K562 (cell line): Measurements from ENCODE around the gene ETNK2. TPM values are rescaled to one million over a fixed set of nuclear protein-coding genes. Genes with fewer than 3 reads are reported as not detected.

Experiments
- CC2D1A ChIP-seq: fragments of 450-650 bp; IDR thresholded peaks from 2 replicates; pipeline ENCODE4 v1.6.1; 2017; ENCODE audit warnings: mild to moderate bottlenecking
- CTBP1 ChIP-seq: fragments of 450-650 bp; IDR thresholded peaks from 2 replicates; pipeline ENCODE4 v1.6.1; 2016; ENCODE audit warnings: borderline replicate concordance
- CTCFL ChIP-seq: IDR thresholded peaks from 2 replicates; pipeline ENCODE4 v1.6.1; 2011; ENCODE audit warnings: borderline replicate concordance, low read depth, mild to moderate bottlenecking, moderate library complexity, low read length; ENCODE audit not compliant: insufficient read depth, poor library complexity, severe bottlenecking
- DPF2 ChIP-seq: fragments of 450-650 bp; IDR thresholded peaks from 2 replicates; pipeline ENCODE4 v1.6.1; 2016
- HDAC8 ChIP-seq: fragments of 450-650 bp; IDR thresholded peaks from 2 replicates; pipeline ENCODE4 v1.6.1; 2016; ENCODE audit warnings: mild to moderate bottlenecking, missing genetic modification characterization, moderate library complexity, missing compliant biosample characterization
- JUNB ChIP-seq: fragments of 450-650 bp; formaldehyde crosslinking; conservative IDR thresholded peaks from 2 replicates; pipeline ENCODE4 v1.4.0; 2020; ENCODE audit warnings: mild to moderate bottlenecking
- L3MBTL2 ChIP-seq: fragments of 450-650 bp; IDR thresholded peaks from 2 replicates; pipeline ENCODE4 v1.6.1; 2016; ENCODE audit warnings: mild to moderate bottlenecking, moderate library complexity
- MCM2 ChIP-seq: fragments of 450-650 bp; IDR thresholded peaks from 2 replicates; pipeline ENCODE4 v1.6.1; 2017; ENCODE audit warnings: low read depth, mild to moderate bottlenecking
- MEIS2 ChIP-seq: fragments of 450-650 bp; IDR thresholded peaks from 2 replicates; pipeline ENCODE4 v1.6.1; 2014; ENCODE audit warnings: mild to moderate bottlenecking; ENCODE audit not compliant: partially characterized antibody
- PBX2 ChIP-seq, 2 experiments: IDR thresholded peaks in 1 of 2; conservative IDR thresholded peaks in 1 of 2; 2 replicates each; pipeline ENCODE4 v1.6.1; 2016; ENCODE audit warnings: low read depth in 2 of 2, mild to moderate bottlenecking in 1 of 2, missing compliant biosample characterization in 1 of 2, missing genetic modification characterization in 1 of 2, moderate library complexity in 1 of 2
- SIX5 ChIP-seq, 2 experiments: IDR thresholded peaks; 2 replicates each; pipeline ENCODE4 v1.6.1; 2011; ENCODE audit warnings: low read length in 2 of 2, borderline replicate concordance in 1 of 2, low read depth in 1 of 2, mild to moderate bottlenecking in 1 of 2, moderate library complexity in 1 of 2; ENCODE audit not compliant: insufficient read depth in 1 of 2
- STAG1 ChIP-seq: sonication (generic); formaldehyde crosslinking; IDR thresholded peaks from 2 replicates; pipeline ENCODE4 v1.5.0; 2020; ENCODE audit warnings: missing genetic modification reagents, borderline replicate concordance
- TFAP4 ChIP-seq: sonication (generic); formaldehyde crosslinking; IDR thresholded peaks from 2 replicates; pipeline ENCODE4 v1.8.0; 2022; ENCODE audit warnings: missing genetic modification reagents, mild to moderate bottlenecking, moderate library complexity, borderline replicate concordance
- ZBTB1 ChIP-seq: sonication (generic); formaldehyde crosslinking; IDR thresholded peaks from 2 replicates; pipeline ENCODE4 v1.8.1; 2023; ENCODE audit warnings: missing genetic modification reagents, low read depth, mild to moderate bottlenecking, borderline replicate concordance
- polyA plus RNA-seq, 8 experiments: library from polyadenylated mRNA; depleted of rRNA in 4 of 8; stranded (reverse) in 5 of 8; unstranded in 3 of 8; fragments of >200 nt; fragmentation: Nextera tagmentation in 2 of 8; fragmentation: Illumina TruSeq in 1 of 8; extraction: Ambion mirVana in 2 of 8; extraction: Trizol in 1 of 8; gene quantifications; 2 replicates each; pipeline versions ENCODE4 v1.2.1 to v1.2.3, GENCODE V29; 2011 to 2014; ENCODE audit warnings: inconsistent platforms in 1 of 8, missing spikeins in 1 of 8
- total RNA-seq, 7 experiments: library from RNA; depleted of rRNA in 6 of 7; stranded (reverse); fragments of >200 nt in 6 of 7; fragmentation: Illumina TruSeq in 2 of 7; extraction: Trizol in 2 of 7; gene quantifications; 2 replicates each; pipeline versions ENCODE4 v1.2.1 to v1.2.3, GENCODE V29; 2011 to 2021; ENCODE audit warnings: low replicate concordance in 1 of 7
- TF ChIP-seq, protein P1 (sequence below): fragments of 450-650 bp; formaldehyde crosslinking; IDR thresholded peaks from 2 replicates; pipeline ENCODE4 v1.4.0; 2020; ENCODE audit warnings: mild to moderate bottlenecking, moderate library complexity
- TF ChIP-seq, protein P2 (sequence below): fragments of 250-450 bp; sonication (Bioruptor Pico); IDR thresholded peaks from 2 replicates; pipeline ENCODE4 v1.6.1; 2021; ENCODE audit warnings: mild to moderate bottlenecking
- TF ChIP-seq, protein P3 (sequence below), 3 experiments: IDR thresholded peaks in 2 of 3; conservative IDR thresholded peaks in 1 of 3; 2 replicates each; pipeline ENCODE4 v1.5.1; 2011 to 2012; ENCODE audit warnings: low read length in 3 of 3, mild to moderate bottlenecking in 3 of 3, control low read depth in 2 of 3, improper control_type of control experiment in 1 of 3, inconsistent platforms in 1 of 3, low read depth in 1 of 3, mixed read lengths in 1 of 3, moderate library complexity in 1 of 3; ENCODE audit not compliant: insufficient read depth in 2 of 3

The ETNK2 gene
- total and polyA plus RNA-seq, 9 of the 15 experiments (the other 6 are each of a cell fraction or from before 2014, with no cell fraction given), result 0.03 to 0.38 (median 0.13) TPM; not detected in 4

GRCh38 chr1:204162494-204163074 lies 10.7 kb upstream of the ETNK2 start (continued):
- peak; percentile 62; the same call in 1 of the 2 replicates for TF ChIP-seq TFAP4 (CRISPR knock-in tag)
- peak; percentile 29; the same call in 1 of the 2 replicates for TF ChIP-seq L3MBTL2
- TF ChIP-seq HDAC8 (tag), result no peak
- peak; percentile 43 for TF ChIP-seq MEIS2
- no peak for TF ChIP-seq MCM2
- TF ChIP-seq, protein P1, sequence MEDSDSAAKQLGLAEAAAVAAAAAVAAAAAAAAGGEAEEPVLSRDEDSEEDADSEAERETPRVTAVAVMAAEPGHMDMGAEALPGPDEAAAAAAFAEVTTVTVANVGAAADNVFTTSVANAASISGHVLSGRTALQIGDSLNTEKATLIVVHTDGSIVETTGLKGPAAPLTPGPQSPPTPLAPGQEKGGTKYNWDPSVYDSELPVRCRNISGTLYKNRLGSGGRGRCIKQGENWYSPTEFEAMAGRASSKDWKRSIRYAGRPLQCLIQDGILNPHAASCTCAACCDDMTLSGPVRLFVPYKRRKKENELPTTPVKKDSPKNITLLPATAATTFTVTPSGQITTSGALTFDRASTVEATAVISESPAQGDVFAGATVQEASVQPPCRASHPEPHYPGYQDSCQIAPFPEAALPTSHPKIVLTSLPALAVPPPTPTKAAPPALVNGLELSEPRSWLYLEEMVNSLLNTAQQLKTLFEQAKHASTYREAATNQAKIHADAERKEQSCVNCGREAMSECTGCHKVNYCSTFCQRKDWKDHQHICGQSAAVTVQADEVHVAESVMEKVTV (CRISPR knock-in tag), result peak; percentile 99
- peak; percentile 48; the same call in 1 of the 2 replicates for TF ChIP-seq CTBP1
- peak; percentile 80 for TF ChIP-seq CC2D1A
- no peak for TF ChIP-seq PBX2 (CRISPR knock-in tag; IDR thresholded peaks at IDR 0.05; ENCODE audit: low read depth)
- peak; percentile 31 for TF ChIP-seq PBX2 (tag; conservative IDR thresholded peaks at IDR 0.05; ENCODE audit: low read depth)
- TF ChIP-seq DPF2, result no peak
- no peak for TF ChIP-seq SIX5 (IDR thresholded peaks at IDR 0.05; ENCODE audit: borderline replicate concordance in 1 of 2, insufficient read depth in 1 of 2, low read depth in 1 of 2, low read length in 2 of 2)
- TF ChIP-seq STAG1, result peak; percentile 95
- TF ChIP-seq ZBTB1 (CRISPR knock-in tag), result no peak
- TF ChIP-seq CTCFL, result peak; percentile 45
- TF ChIP-seq, protein P2, sequence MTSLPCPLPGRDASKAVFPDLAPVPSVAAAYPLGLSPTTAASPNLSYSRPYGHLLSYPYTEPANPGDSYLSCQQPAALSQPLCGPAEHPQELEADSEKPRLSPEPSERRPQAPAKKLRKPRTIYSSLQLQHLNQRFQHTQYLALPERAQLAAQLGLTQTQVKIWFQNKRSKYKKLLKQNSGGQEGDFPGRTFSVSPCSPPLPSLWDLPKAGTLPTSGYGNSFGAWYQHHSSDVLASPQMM (CRISPR knock-in tag), result no peak
- TF ChIP-seq JUNB (CRISPR knock-in tag), result no peak
- TF ChIP-seq, protein P3, sequence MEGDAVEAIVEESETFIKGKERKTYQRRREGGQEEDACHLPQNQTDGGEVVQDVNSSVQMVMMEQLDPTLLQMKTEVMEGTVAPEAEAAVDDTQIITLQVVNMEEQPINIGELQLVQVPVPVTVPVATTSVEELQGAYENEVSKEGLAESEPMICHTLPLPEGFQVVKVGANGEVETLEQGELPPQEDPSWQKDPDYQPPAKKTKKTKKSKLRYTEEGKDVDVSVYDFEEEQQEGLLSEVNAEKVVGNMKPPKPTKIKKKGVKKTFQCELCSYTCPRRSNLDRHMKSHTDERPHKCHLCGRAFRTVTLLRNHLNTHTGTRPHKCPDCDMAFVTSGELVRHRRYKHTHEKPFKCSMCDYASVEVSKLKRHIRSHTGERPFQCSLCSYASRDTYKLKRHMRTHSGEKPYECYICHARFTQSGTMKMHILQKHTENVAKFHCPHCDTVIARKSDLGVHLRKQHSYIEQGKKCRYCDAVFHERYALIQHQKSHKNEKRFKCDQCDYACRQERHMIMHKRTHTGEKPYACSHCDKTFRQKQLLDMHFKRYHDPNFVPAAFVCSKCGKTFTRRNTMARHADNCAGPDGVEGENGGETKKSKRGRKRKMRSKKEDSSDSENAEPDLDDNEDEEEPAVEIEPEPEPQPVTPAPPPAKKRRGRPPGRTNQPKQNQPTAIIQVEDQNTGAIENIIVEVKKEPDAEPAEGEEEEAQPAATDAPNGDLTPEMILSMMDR (IDR thresholded peaks at IDR 0.05 in 2 of 3, conservative IDR thresholded peaks at IDR 0.05 in 1 of 3; ENCODE audit: insufficient read depth in 2 of 3, low read depth in 1 of 3, low read length in 3 of 3), result peak; percentile 96 to 99 (median 98)
